GM04504 (cell line): ENCODE data around the gene MUC4.

Experiments
- DNase-seq: peaks from one replicate; pipeline ENCODE4 v3.0.0-alpha.2; 2012; ENCODE audit warnings: low read depth

The MUC4 gene

GRCh38 chr3:195699860-195700259 lies 111.9 kb downstream of the MUC4 start:
- no peak for DNase-seq

- DNase-seq, result no peak
Observed at GRCh38 chr3:195699388-195699771, 112.3 kb downstream of the MUC4 start.

- DNase-seq, result no peak
Observed at GRCh38 chr3:195698647-195699387, 112.9 kb downstream of the MUC4 start.

GRCh38 chr3:195698325-195698646 lies 113.4 kb downstream of the MUC4 start:
- DNase-seq, result no peak

GRCh38 chr3:195697582-195698324 lies 114.0 kb downstream of the MUC4 start:
- DNase-seq, result peak; percentile 94
